PC-9 (cell line): ENCODE results near the gene HSPA14. TPM values are rescaled to one million over a fixed set of nuclear protein-coding genes. Genes with fewer than 3 reads are reported as not detected.

Experiments
- BruUV-seq: library from RNA; stranded (reverse); fragments of 400-500 nt; replicated peaks from 2 replicates; lab custom pipeline; 2021; lab: Mats Ljungman, UMichigan
- CTCF ChIA-PET: fragments of 300-600 bp; sonication (Branson Sonifier 250); formaldehyde crosslinking; loops from one replicate; lab custom pipeline; 2022; ENCODE audit warnings: antibody characterized with exemption; lab: Charles Lee
- POLR2A ChIA-PET: fragments of 300-600 bp; sonication (Branson Sonifier 250); formaldehyde crosslinking; loops from one replicate; lab custom pipeline; 2022; ENCODE audit warnings: antibody characterized with exemption; ENCODE audit not compliant: unreplicated experiment; lab: Charles Lee
- DNase-seq, 2 experiments: peaks; one replicate each; pipeline versions ENCODE4 v3.0.0 to v3.0.0-alpha.2; 2015 to 2022; ENCODE audit warnings: mixed read lengths in 1 of 2
- H2AFZ ChIP-seq: fragments of 200-600 bp; sonication (generic); 2 replicates; pipeline ENCODE4 v1.8.1; 2017; ENCODE audit warnings: antibody characterized with exemption
- H3F3A ChIP-seq: fragments of 200-600 bp; sonication (generic); 2 replicates; pipeline ENCODE4 v1.8.1; 2017; ENCODE audit warnings: antibody characterized with exemption, mild to moderate bottlenecking, low read depth; ENCODE audit not compliant: insufficient read depth
- H3K27ac ChIP-seq: fragments of 200-600 bp; sonication (generic); 2 replicates; pipeline ENCODE4 v1.6.1; 2016; ENCODE audit warnings: mixed run types
- H3K27me3 ChIP-seq: fragments of 200-600 bp; sonication (generic); 2 replicates; pipeline ENCODE4 v1.6.1; 2016; ENCODE audit warnings: low read depth, mixed run types; ENCODE audit not compliant: insufficient read depth
- H3K36me3 ChIP-seq: fragments of 200-600 bp; sonication (generic); 2 replicates; pipeline ENCODE4 v1.6.1; 2016; ENCODE audit warnings: low read depth, mixed run types
- H3K4me1 ChIP-seq: fragments of 200-600 bp; sonication (generic); replicated peaks from 2 replicates; pipeline ENCODE4 v1.6.1; 2016; ENCODE audit warnings: mixed run types; ENCODE audit not compliant: insufficient read depth
- H3K4me2 ChIP-seq: fragments of 200-600 bp; sonication (generic); 2 replicates; pipeline ENCODE4 v1.6.1; 2017; ENCODE audit warnings: mixed run types
- H3K4me3 ChIP-seq: fragments of 200-600 bp; sonication (generic); 2 replicates; pipeline ENCODE4 v1.6.1; 2016; ENCODE audit warnings: mixed run types
- H3K79me2 ChIP-seq: fragments of 200-600 bp; sonication (generic); 2 replicates; pipeline ENCODE4 v1.6.1; 2017; ENCODE audit warnings: low read depth, mixed run types
- H3K9me2 ChIP-seq: fragments of 200-600 bp; sonication (generic); 2 replicates; pipeline ENCODE4 v1.8.1; 2017; ENCODE audit warnings: mild to moderate bottlenecking; ENCODE audit not compliant: insufficient read depth
- H3K9me3 ChIP-seq: fragments of 200-600 bp; sonication (generic); 2 replicates; pipeline ENCODE4 v1.8.1; 2016; ENCODE audit warnings: low read depth; ENCODE audit not compliant: insufficient read depth
- H4K20me1 ChIP-seq: fragments of 200-600 bp; sonication (generic); 2 replicates; pipeline ENCODE4 v1.8.1; 2017; ENCODE audit not compliant: insufficient read depth
- EZH2 ChIP-seq: fragments of 200-600 bp; sonication (generic); IDR thresholded peaks from 2 replicates; pipeline ENCODE4 v1.8.0; 2017; ENCODE audit warnings: antibody characterized with exemption, low read depth
- intact Hi-C: fragments of 100-400 bp; cut with micrococcal nuclease; formaldehyde crosslinking; loops from one replicate; pipeline ENCODE4 v1.10.0; 2022; ENCODE audit not compliant: unreplicated experiment
- total RNA-seq: library from RNA; stranded (reverse); gene quantifications from 2 replicates; pipeline ENCODE4 v1.2.3, GENCODE V29; 2021
- TF ChIP-seq, protein P1 (sequence below): fragments of 200-600 bp; sonication (generic); conservative IDR thresholded peaks from 2 replicates; pipeline ENCODE4 v1.6.1; 2017; ENCODE audit warnings: mixed run types, antibody characterized with exemption, mild to moderate bottlenecking, moderate library complexity

Gene HSPA14
- total RNA-seq, 1 experiment from 2014 or later = 23.1 TPM

DNA sequence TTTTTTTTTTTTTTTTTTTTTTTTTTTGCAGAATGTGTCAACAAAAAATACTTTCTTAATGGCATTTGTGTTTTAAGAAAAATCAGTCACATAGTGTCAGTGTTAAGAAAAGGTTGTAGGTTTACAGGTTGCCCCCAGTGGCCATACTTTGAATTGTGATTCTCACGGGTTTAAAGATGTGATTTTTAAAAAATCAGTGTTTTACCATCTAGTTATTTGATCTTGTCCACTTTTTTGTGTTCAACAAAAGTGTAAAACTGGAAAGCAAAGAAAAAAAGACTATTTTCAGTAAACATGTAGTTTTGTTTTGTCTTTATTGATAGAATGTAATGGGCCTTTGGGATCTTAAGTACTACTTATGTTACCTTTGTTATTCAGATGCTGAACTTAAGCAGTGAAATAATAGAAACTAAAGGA lies 66.2 kb downstream of the HSPA14 start:
- peak in 1 of 2 experiments; percentile 6 for DNase-seq
- intact Hi-C loops = no loop called here

DNA sequence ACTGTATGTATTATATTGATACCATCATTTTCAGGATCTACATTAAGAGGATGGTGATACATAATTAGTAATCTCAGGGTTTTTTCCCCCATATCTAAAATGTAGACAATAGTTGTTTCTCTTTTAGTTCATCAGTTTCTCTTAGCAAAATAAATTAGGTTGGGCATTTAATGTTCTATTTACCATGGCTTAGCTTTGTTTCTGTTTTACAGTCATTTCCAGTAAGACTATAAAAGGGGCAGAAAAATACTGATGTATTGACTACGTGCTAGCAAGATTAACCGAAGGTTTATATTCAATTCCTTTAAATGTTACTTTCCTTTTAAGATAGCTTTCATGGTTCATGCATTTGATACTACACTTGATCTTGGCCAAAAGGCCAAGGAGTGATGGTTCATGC lies 66.8 kb downstream of the HSPA14 start:
- Histone ChIP-seq H3K36me3 (peaks cover 29% of the 10 kb centered on the region), H3K27me3 (no peaks in the 10 kb centered on the region), H3K4me3 (no peak overlapping the region), H3K9me3 (no peaks in the 10 kb centered on the region), H3K4me1 (no peaks in the 10 kb centered on the region), H3K27ac (no peak overlapping the region), H3K4me2 (no peak overlapping the region), H3K9me2 (no peaks in the 10 kb centered on the region), H2AFZ (no peak overlapping the region), H4K20me1 (no peaks in the 10 kb centered on the region), H3K79me2 (no peaks in the 10 kb centered on the region), H3F3A (no peaks in the 10 kb centered on the region)
- ChIA-PET CTCF (no interaction called here), POLR2A (no interaction called here)
- intact Hi-C loops = no loop called here
- no TSS peak for BruUV-seq
- TF ChIP-seq, protein P1, sequence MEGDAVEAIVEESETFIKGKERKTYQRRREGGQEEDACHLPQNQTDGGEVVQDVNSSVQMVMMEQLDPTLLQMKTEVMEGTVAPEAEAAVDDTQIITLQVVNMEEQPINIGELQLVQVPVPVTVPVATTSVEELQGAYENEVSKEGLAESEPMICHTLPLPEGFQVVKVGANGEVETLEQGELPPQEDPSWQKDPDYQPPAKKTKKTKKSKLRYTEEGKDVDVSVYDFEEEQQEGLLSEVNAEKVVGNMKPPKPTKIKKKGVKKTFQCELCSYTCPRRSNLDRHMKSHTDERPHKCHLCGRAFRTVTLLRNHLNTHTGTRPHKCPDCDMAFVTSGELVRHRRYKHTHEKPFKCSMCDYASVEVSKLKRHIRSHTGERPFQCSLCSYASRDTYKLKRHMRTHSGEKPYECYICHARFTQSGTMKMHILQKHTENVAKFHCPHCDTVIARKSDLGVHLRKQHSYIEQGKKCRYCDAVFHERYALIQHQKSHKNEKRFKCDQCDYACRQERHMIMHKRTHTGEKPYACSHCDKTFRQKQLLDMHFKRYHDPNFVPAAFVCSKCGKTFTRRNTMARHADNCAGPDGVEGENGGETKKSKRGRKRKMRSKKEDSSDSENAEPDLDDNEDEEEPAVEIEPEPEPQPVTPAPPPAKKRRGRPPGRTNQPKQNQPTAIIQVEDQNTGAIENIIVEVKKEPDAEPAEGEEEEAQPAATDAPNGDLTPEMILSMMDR = no peak
- TF ChIP-seq EZH2 = no peak
- DNase-seq = no peak

More for the DNA sequence above, 66.2 kb downstream of the HSPA14 start:
- Histone ChIP-seq H3K9me3 (no peaks in the 10 kb centered on the region), H4K20me1 (no peaks in the 10 kb centered on the region), H3K9me2 (no peaks in the 10 kb centered on the region), H2AFZ (no peak overlapping the region), H3K79me2 (no peaks in the 10 kb centered on the region), H3K27me3 (no peaks in the 10 kb centered on the region), H3K4me3 (no peak overlapping the region), H3K27ac (no peak overlapping the region), H3K36me3 (peaks cover 29% of the 10 kb centered on the region), H3K4me2 (no peak overlapping the region), H3F3A (no peaks in the 10 kb centered on the region), H3K4me1 (no peaks in the 10 kb centered on the region)
- CTCF ChIA-PET = no interaction called here
- no TSS peak for BruUV-seq
- TF ChIP-seq, protein P1 = peak; percentile 57
- TF ChIP-seq EZH2 = no peak
- POLR2A ChIA-PET = no interaction called here

DNA sequence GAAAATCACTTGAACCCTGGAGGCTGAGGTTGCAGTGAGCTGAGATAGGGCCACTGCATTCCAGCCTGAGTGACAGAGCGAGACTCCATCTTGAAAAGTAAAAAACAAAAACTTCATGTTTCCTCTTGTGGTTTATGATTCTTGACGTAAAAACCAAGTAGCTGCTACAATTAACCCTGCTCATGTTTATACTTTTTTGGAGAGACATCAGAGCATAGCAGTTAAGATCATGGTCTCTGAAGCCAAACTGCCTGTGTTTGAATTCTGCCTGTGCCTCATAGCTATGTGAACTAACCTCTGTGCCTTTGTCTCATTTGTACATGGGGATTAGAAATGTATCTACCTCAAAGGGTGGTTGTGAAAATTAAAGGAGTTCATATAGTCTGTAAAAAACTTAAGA lies 67.8 kb downstream of the HSPA14 start:
- DNase-seq = no peak
- POLR2A ChIA-PET = interaction anchor here (0.7 kb wide), 1 partner anchor 68 kb away, joined by 4 read pairs; the partner anchor contains the start of genes CDNF, HSPA14 and MSANTD7

More for the DNA sequence above, 67.8 kb downstream of the HSPA14 start:
- no peaks in the 10 kb centered on the region for H4K20me1 ChIP-seq
- H3K36me3 ChIP-seq = peaks cover 32% of the 10 kb centered on the region
- no peak overlapping the region for H3K4me2 ChIP-seq
- no peak for TF ChIP-seq EZH2
- TF ChIP-seq, protein P1 = no peak
- no peaks in the 10 kb centered on the region for H3K9me3 ChIP-seq
- no peaks in the 10 kb centered on the region for H3K79me2 ChIP-seq
- H3K27me3 ChIP-seq = no peaks in the 10 kb centered on the region
- H3F3A ChIP-seq = no peaks in the 10 kb centered on the region
- H3K4me3 ChIP-seq = no peak overlapping the region
- CTCF ChIA-PET = no interaction called here
- no peak overlapping the region for H3K27ac ChIP-seq
- intact Hi-C loops = no loop called here
- H2AFZ ChIP-seq = no peak overlapping the region
- no TSS peak for BruUV-seq
- no peaks in the 10 kb centered on the region for H3K4me1 ChIP-seq
- H3K9me2 ChIP-seq = no peaks in the 10 kb centered on the region
